Measurements from ENCODE around the gene TRABD2A.

- TF ChIP-seq CTCF (IDR thresholded peaks at IDR 0.05; ENCODE audit: insufficient read depth, low read length, poor library complexity, severe bottlenecking) (no peak), EZH2phosphoT487 (conservative IDR thresholded peaks at IDR 0.05; ENCODE audit: low read length) (no peak)
Observed at GRCh38 chr2:84899304-84900204, 18.7 kb upstream of the TRABD2A start.
